Measurements from ENCODE around the gene GRIK3.

DNA sequence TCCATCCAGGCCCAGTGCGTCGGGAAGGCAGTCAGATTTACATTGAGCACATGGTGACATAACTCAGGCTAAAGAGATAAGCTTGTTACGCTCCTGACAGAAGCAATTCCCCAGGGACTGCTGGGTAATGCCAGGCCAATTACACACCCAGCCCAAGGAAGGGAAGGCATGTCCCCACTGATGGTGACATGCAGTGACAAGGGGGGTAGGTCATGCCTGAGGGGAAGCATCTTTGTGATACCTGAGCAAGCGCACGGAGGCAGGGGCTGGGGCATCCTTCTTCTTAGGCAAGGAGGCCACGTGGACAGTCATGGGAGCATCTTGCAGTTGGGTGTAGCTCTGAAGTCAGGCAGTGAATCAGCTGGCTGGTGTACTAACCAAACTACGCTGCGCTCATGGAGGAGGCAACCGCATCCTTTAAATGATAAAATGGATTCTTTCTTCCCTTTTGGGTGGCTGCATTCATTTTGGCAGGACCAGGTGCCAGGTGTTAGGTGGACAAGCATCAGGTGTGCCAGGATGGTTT is 39.6 kb upstream of the GRIK3 start:
- no peak for TF ChIP-seq POLR2A (IDR thresholded peaks at IDR 0.05; ENCODE audit: control extremely low read depth in 1 of 2, low read depth in 2 of 2, low read length in 2 of 2)
- no peak for TF ChIP-seq CTCF (IDR thresholded peaks at IDR 0.05; ENCODE audit: control extremely low read depth in 1 of 3, insufficient read depth in 1 of 3, low read depth in 1 of 3, low read length in 3 of 3)
- no peak for TF ChIP-seq CHD7 (IDR thresholded peaks at IDR 0.05; ENCODE audit: insufficient replicate concordance, low read length)
- TF ChIP-seq SRF (IDR thresholded peaks at IDR 0.05; ENCODE audit: low read depth, low read length), result no peak
- no peak for TF ChIP-seq ATF2 (IDR thresholded peaks at IDR 0.05; ENCODE audit: low read length)
- TF ChIP-seq GABPA (IDR thresholded peaks at IDR 0.05; ENCODE audit: borderline replicate concordance, insufficient read depth, low read length), result no peak
- TF ChIP-seq, protein P1, sequence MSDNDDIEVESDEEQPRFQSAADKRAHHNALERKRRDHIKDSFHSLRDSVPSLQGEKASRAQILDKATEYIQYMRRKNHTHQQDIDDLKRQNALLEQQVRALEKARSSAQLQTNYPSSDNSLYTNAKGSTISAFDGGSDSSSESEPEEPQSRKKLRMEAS (IDR thresholded peaks at IDR 0.05), result no peak
- no peak for TF ChIP-seq TAF1 (IDR thresholded peaks at IDR 0.05; ENCODE audit: low read depth, low read length)
